Mammary epithelial cell (primary cell): ENCODE measurements around the gene CYSTM1.

ENCODE experiments used
- CTCF ChIP-seq, 2 donors: IDR thresholded peaks in 1 of 2; conservative IDR thresholded peaks in 1 of 2; 2 replicates each; pipeline ENCODE4 v1.5.1; 2011 to 2012; ENCODE audit warnings: inconsistent platforms in 2 of 2, low read length in 2 of 2, mild to moderate bottlenecking in 2 of 2, control low read depth in 1 of 2, low read depth in 1 of 2; ENCODE audit not compliant: insufficient read depth in 1 of 2; ENCODE audit errors: extremely low read depth in 1 of 2
- EZH2 ChIP-seq: IDR thresholded peaks from 2 replicates; pipeline ENCODE4 v1.6.1; 2012; ENCODE audit warnings: low read length, inconsistent platforms, borderline replicate concordance

GRCh38 chr5:140136624-140137023, 38.4 kb upstream of the CYSTM1 start:
- no peak for TF ChIP-seq CTCF (conservative IDR thresholded peaks at IDR 0.05 in 1 of 2, IDR thresholded peaks at IDR 0.05 in 1 of 2; ENCODE audit: extremely low read depth in 1 of 2, insufficient read depth in 1 of 2, low read depth in 1 of 2, low read length in 2 of 2)
- no peak for TF ChIP-seq EZH2
